SKM-1 (cell line): Measurements from ENCODE around the gene NKX2-3.

Experiments used
- DNase-seq: peaks from one replicate; lab custom pipeline; 2025; ENCODE audit not compliant: unreplicated experiment; lab: John Stamatoyannopoulos, UW

The NKX2-3 gene

GRCh38 chr10:99573790-99574189 is 41.0 kb downstream of the NKX2-3 start:
- no peak for DNase-seq

- DNase-seq: no peak
Measured at GRCh38 chr10:99579971-99580370, 47.2 kb downstream of the NKX2-3 start.

- no peak for DNase-seq
Measured at GRCh38 chr10:99582255-99582770, 49.6 kb downstream of the NKX2-3 start.

- DNase-seq: no peak
Measured at GRCh38 chr10:99583687-99584086, 50.9 kb downstream of the NKX2-3 start.
